ENCODE results near the gene ACKR2.

The ACKR2 gene

DNA sequence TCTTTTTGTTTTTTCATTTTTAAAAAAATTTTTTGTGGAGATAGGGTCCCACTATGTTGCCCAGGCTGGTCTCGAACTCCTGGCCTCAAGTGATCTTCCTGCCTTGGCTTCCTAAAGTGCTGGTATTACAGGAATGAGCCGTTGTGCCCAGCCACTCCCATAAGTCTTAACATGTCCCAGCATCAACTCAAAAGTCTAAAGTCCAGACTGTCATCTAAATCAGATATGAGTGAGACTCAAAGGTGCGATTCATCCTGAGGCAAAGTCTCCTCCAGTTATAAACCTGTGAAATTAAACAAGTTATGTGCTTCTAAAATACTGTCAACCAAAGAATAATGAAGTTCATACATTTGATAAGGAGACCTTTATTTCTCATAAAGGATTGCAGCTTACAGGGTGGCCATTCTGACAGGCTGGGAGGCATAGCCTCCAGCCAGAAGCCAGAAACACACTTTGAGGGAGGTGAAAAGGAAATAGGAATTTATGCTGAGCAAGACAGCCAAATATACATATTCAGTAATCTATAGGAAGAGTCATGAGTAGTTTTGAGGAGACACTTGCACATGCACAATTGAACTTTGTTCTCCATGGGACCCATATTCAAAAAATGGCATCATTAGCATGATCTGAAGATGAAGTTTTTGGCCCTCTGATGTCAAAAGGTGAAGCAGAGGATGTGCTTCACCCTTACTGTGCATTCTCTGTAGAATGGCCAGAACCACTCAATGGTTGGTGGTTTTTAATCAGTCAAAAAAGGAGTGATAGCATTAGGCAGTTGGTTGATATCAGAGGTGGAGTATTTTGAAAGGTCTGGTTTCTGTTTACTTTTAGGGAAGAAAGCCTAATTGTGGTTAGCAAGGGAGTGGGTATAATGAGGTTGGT, 85.7 kb downstream of the ACKR2 start:
- no peak for DNase-seq

DNA sequence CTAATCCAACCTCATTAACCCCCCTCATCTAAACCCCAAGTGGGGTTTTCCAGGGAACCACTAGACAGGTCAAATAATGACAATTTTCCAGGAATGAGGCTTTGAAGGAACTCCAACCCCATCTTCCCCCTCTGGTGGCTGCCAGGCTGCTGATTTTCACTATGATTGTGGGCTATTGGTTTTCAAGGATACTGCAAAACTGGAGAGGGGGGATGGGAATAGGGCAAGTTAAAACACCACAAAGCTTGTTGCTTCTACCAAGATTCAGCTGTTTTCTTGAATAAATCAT, 86.3 kb downstream of the ACKR2 start:
- no peak for DNase-seq

DNA sequence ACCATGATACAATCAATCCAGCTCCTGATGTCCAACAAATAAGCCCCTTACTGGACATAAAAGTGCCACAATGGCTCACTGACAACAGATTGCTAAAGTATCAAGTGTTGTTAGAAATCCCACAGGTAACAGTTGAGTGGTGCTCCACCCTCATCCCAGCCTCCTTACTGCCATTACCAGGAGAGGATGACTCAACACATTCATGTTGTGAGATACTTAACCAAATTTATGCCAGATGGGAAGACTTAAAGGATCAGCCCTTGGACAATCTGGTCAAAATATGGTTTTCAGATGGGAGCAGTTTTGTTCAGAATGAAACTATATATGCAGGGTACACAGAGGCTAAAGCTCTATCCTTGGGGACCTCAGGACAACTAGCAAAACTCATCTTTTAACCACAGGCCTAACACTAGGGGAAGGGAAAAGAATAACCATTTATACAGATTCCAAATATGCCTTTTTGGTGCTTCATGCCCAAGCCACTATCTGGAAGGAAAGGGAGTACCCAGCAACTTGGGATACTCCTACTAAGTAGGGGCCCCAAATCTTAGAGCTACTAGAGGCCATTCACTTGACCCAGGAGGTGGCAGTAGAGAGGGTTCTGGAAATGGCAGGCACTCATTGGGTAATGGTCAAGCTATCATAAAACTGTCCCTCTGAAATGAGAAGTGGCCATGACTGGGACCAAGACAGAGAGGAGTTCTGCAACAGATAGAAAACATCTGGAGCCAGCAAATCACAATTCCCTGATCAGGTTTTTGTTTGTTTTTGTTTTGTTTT, 89.8 kb downstream of the ACKR2 start:
- no peak for DNase-seq

DNA sequence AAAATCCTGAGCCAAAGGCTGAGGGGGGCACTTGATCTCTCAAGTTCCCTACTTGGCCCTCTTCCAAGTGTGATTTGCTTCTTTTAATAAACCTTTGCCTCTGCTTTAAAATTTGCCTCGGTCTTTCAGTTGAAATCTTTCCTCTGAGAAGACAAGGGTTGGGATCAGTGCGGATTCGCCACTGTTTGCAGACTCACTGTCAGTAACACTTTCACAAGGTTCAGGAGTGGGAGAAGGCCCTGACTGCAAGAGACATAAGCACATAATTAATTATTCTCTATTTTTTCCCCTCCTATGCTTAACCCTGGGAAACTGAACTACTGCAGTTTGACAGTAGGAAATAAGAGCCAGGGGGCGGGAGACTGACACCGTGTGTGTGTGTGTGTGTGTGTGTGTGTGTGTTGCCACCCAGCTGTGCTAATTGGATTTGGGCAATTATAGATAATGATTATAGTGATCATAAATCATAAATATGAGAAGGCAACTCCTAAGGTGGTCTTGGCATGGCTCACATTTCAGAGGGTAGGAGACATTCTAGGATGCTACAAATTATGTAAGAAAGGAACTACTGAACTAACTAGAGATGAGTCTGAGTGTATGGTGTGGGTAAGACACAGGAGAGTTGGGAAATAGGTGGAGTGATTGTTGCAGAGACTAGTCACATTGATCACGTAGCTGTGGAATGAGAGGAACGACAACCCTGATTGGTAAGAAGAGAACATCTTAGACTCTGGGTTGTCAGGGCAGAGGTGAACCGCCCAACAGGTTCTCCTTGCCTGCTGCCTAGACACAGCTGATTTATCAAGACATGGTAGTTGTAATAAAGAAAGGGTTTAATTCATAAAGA, 91.2 kb downstream of the ACKR2 start:
- no peak for DNase-seq

DNA sequence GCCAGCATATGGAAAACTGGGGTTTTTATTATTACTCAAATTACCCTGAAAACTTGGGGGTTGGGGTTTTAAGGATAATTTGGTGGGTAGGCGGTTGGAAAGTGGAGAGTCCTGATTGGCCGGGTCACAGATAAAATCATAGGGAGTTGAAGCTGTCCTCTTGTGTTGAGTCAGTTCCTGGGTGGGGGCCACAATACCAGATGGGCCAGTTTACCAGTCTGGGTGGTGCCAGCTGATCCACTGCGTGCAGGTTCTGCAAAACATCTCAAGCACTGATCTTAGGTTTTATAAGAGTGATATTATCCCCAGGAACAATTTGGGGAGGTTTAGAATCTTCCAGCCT, 91.8 kb downstream of the ACKR2 start:
- peak in 1 of 5 experiments; percentile 80 for DNase-seq

DNA sequence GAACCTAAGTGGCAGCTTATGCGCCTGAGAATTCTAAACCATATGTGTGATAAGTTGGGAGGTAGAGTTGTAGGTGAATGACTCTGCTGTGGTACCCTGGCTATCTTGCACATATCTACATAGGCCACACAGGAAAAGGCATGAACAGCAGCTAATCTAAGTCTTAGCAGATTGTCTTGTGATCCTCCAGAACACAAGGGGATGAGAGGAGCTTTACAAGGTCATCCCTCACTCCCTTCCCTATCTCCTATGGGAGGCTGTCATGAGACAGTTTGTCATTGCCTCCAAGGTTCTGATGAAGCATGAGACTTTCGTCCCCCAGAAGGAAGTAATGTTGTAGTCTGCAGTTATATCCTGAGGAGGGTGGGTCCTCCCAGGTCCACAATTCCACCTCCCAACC, 93.0 kb downstream of the ACKR2 start:
- DNase-seq = peak in 1 of 5 experiments; percentile 42

DNA sequence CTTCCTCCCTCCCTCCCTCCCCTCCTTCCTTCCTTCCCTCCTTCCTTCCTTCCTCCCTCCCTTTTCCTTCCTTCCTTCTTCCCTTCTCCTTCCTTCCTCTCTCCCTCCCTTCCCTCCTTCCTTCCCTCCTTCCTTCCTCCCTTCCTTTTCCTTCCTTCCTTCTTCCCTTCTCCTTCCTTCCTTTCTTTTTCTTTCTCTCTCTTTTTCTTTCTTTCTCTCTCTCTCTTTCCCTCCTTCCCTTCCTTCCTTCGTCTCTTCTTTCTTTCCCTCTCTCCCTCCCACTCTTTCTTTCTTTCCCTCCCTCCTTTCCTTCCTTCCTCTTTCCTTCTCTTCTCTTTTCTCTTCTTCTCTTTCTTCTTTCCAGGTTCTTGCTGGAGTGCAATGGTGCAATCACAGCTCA, 94.8 kb downstream of the ACKR2 start:
- no peak for DNase-seq

DNA sequence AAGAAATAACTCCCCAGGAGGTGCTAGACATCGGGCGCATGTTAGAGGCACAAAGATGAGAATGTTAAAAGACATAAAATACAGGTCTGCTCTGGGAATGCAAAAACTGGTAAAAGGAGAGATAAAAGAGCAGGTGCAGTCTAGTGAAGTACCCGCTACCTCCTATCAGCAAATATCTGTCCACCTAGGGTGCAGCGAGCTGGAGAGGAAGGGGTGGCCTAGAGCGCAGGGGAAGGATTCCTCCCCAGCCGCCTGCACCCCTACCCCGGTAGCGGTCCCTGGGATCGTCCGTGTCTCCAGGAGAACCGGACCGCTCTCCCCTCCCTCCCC, 96.5 kb downstream of the ACKR2 start:
- no peak for DNase-seq

DNA sequence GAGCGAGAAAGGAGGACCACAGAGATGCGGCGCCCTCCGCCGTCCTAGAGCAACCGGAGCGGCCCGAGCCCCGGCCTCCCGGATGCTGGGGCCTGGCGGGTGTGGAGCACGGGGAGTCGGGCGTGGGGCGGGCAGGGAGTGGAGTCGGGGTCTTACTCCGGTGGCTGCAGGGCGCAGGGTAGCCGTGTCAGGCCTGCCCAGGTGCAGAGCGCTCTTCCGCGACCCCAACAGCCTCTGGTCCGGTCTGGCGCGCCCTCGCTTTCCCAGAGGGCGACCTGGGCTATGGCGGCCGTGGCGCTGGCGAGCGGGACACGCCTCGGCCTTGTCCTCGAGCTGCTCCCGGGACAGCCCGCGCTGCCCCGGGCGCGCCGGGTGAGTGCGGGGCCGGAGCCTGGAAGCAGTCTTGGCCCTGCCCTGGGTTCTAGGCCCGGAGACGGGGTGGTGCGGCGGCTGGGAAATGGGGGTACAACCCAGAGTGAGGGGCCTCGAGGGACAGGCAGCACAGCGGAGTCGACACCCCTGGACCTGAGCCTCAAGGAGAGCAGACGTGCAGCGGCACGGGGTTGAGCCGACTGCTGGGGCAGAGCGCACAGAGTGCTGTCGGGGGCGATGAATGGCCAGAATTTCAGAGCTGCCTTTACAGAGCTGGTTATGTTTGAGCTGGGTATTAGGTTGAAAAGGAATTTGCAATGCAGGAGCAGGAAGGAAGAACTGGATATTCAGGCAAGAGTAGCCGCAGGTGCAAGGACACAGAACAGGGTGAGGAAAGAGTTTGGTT, 97.0 kb downstream of the ACKR2 start, which contains the start of gene ZNF662:
Gene ZNF662 (plus strand): TSS at position 73 of the 778 bp plus-strand sequence. CDS start 1,973 bp downstream, outside the sequence.
- DNase-seq = peak in 1 of 5 experiments; percentile 9

DNA sequence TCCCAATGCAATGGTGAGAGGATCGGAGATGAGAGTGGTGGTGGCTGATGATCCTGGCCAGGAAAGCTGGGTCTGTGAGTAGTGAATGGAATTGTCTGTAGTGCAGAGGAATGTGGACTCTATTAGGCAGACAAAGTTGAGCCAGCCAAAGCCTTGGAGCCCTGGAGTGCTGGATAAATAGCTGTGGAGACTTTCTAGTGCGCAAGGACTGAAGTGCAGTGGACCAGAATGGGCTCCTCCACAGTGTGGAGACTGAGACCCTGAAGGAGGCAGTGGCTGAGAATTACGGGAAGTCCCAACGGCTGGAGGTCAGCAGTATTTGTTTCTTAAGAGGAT, 97.6 kb downstream of the ACKR2 start:
- no peak for DNase-seq

DNA sequence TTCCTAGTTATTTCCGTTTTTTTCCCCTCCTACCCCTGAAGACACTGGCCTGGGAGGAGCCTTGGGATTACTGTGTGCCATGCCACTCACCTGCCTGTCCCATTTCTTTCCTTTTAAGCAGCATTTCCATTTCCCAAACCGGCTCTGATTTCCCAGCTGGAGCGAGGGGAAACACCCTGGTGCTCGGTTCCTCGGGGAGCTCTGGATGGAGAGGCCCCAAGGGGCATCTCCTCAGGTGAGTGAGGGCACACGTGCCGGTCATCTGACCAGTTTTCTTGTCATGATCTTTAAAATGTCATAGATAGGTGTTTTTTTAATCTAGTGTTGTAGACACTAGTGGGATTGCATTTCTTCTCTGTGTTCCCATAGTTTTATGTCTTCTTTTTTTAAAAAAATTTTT, 99.4 kb downstream of the ACKR2 start:
- no peak for DNase-seq

DNA sequence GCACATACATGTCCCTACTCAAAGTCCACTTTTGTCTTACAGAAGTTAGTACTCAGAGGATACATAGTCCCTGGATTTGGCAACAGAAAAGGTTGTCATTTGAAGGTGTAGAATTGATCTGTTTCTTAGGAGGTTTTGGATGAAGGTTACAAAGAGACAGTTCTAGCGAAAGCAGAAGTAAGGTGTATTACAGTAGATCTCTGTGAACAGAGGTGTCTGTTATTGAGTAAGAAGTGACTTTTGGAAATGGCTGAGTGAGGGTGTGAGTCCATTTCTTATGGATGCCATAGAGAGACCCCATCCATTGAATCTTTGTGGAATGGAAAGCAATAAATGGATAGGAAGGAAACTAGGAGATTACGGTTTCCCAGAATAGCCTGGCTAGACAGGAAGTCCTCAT, 102.3 kb downstream of the ACKR2 start:
- no peak for DNase-seq

DNA sequence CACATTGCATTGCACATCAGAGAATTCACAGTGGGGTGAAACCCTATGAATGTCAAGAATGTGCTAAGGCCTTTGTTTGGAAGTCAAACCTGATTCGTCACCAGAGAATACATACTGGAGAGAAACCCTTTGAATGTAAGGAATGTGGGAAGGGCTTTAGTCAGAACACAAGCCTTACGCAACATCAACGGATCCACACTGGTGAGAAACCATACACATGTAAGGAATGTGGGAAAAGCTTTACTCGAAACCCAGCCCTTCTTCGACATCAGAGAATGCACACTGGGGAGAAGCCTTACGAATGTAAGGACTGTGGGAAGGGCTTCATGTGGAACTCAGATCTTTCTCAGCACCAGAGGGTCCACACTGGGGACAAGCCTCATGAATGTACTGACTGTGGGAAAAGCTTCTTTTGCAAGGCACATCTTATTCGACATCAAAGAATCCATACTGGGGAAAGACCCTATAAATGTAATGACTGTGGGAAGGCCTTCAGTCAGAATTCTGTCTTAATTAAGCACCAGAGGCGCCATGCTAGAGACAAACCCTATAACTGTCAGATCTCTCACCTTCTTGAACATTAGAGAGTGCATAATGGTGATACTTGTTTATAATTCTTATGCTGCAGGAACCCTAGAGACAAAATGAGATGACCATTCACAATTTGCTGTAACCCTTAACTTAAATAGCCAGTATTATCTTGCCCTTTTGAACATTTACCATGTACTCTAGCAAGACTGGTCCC, 105.7 kb downstream of the ACKR2 start:
- no peak for DNase-seq
